ACC112 (cell line): ENCODE results near the gene RPL22.

ENCODE experiments used
- H2AFZ ChIP-seq: fragments of 200-600 bp; sonication (generic); one replicate; pipeline ENCODE4 v1.6.0; 2017; ENCODE audit warnings: antibody characterized with exemption, low read length; ENCODE audit not compliant: unreplicated experiment
- H3K27ac ChIP-seq: fragments of 200-600 bp; sonication (generic); 2 replicates; pipeline ENCODE4 v1.5.1; 2014; ENCODE audit warnings: low read depth, mild to moderate bottlenecking, antibody characterized with exemption, low read length, moderate library complexity
- H3K27me3 ChIP-seq: fragments of 200-600 bp; sonication (generic); 2 replicates; pipeline ENCODE4 v1.6.1; 2014; ENCODE audit warnings: mild to moderate bottlenecking, antibody characterized with exemption, low read length, moderate library complexity, mixed read lengths; ENCODE audit not compliant: insufficient read depth
- H3K36me3 ChIP-seq: fragments of 200-600 bp; sonication (generic); 2 replicates; pipeline ENCODE4 v1.6.1; 2016; ENCODE audit warnings: mild to moderate bottlenecking, antibody characterized with exemption, low read length, moderate library complexity, mixed read lengths; ENCODE audit not compliant: insufficient read depth
- H3K4me1 ChIP-seq: fragments of 200-600 bp; sonication (generic); one replicate; pipeline ENCODE4 v1.6.1; 2016; ENCODE audit warnings: low read length, mixed read lengths; ENCODE audit not compliant: insufficient read depth, unreplicated experiment, control insufficient read depth
- H3K4me3 ChIP-seq: fragments of 200-600 bp; sonication (generic); 2 replicates; pipeline ENCODE4 v1.5.1; 2014; ENCODE audit warnings: mild to moderate bottlenecking, low read depth, low read length
- H3K79me2 ChIP-seq: fragments of 200-600 bp; sonication (generic); one replicate; pipeline ENCODE4 v1.6.0; 2016; ENCODE audit warnings: low read length; ENCODE audit not compliant: control insufficient read depth, unreplicated experiment, insufficient read depth

The RPL22 gene

GRCh38 chr1:6209661-6210580, 10.5 kb upstream of the RPL22 start:
- H3K36me3 ChIP-seq: 0 out of 2 replicates have a peak, but pooled peaks cover 7% of the 10 kb centered on the region
- H2AFZ ChIP-seq: peak overlapping the region; percentile 35
- H3K27me3 ChIP-seq: no peaks in the 10 kb centered on the region
- H3K4me3 ChIP-seq: peak overlapping the region; percentile 83
- H3K27ac ChIP-seq: no peak overlapping the region
- H3K4me1 ChIP-seq: peaks cover 2% of the 10 kb centered on the region
- H3K79me2 ChIP-seq: no peaks in the 10 kb centered on the region

- no peak overlapping the region for H3K27ac ChIP-seq
- peak overlapping the region; percentile 83 for H3K4me3 ChIP-seq
- peaks cover 5% of the 10 kb centered on the region for H3K4me1 ChIP-seq
- H3K79me2 ChIP-seq: no peaks in the 10 kb centered on the region
- H2AFZ ChIP-seq: peak overlapping the region; percentile 35
- H3K27me3 ChIP-seq: no peaks in the 10 kb centered on the region
- 0 out of 2 replicates have a peak, but pooled peaks cover 7% of the 10 kb centered on the region for H3K36me3 ChIP-seq
Observed at GRCh38 chr1:6208723-6209660, 9.6 kb upstream of the RPL22 start.

DNA sequence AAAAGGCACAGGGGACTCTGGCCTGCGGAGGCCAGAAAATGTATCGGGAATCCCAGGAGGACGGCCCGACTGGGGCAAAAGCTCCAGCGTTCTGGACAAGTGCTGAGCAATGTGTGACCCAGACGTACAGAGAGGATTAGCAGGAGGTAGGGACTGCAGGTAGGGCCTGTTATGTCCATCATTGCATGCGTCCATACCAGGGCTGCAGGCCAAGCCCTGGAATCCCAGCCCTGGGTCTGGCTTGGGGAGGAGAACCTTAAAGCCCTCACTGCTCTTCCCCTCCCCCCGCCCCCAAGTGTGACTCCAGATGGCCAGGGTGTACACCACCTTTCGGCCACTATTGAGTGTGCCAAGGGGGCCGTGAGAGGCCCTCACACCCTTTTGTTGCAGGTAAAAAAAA, 8.5 kb upstream of the RPL22 start:
- H3K27ac ChIP-seq: no peak overlapping the region
- peak overlapping the region; percentile 83 for H3K4me3 ChIP-seq
- no peak overlapping the region for H2AFZ ChIP-seq
- H3K27me3 ChIP-seq: no peaks in the 10 kb centered on the region
- H3K4me1 ChIP-seq: peaks cover 5% of the 10 kb centered on the region
- 0 out of 2 replicates have a peak, but pooled peaks cover 7% of the 10 kb centered on the region for H3K36me3 ChIP-seq
- no peaks in the 10 kb centered on the region for H3K79me2 ChIP-seq

DNA sequence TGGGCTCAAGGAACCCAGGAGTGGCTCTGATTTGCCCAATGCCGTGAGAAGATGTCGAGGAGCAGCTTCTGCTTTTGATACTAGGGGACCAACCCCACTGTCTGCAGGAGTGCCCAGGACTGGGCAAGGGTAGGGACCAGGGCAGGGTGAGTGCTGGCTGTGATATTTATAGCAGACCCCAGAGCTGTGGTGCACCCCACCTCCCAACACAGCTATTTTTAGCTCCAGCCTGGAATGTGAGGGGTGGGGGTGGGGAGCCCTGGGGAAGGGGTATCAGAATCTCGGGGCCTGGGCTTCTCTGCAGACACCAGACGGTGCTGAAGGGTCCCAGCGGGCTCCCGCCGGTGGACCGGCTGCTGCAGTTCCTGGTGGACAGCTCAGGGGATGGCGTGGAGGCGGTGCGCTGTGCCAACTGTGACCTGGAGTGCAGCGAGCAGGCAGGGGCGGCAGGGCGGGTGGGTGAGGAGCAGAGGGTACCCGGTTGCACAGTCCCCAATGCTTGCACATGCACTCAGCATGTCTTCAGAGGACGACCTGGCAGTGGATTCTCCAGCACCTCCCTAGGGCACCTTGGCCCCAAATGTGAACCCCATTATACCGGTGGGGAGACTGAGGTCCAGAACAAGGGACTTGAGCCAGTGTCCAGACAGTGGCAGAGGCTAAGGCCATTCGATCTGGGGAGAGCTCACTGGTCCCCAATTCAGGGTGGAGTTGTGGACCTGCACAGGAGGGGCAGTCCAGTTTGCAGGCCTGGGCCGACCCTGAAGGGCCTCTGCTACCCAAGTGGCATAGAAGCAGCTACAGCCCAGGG, 7.9 kb upstream of the RPL22 start:
- H2AFZ ChIP-seq: no peak overlapping the region
- H3K27ac ChIP-seq: no peak overlapping the region
- no peaks in the 10 kb centered on the region for H3K79me2 ChIP-seq
- H3K4me3 ChIP-seq: peak overlapping the region; percentile 75
- peaks cover 5% of the 10 kb centered on the region for H3K4me1 ChIP-seq
- 0 out of 2 replicates have a peak, but pooled peaks cover under 1% of the 10 kb centered on the region for H3K36me3 ChIP-seq
- no peaks in the 10 kb centered on the region for H3K27me3 ChIP-seq

GRCh38 chr1:6206520-6206855, 7.1 kb upstream of the RPL22 start:
- H3K27ac ChIP-seq: no peak overlapping the region
- no peak overlapping the region for H2AFZ ChIP-seq
- peaks cover 5% of the 10 kb centered on the region for H3K4me1 ChIP-seq
- peak overlapping the region; percentile 75 for H3K4me3 ChIP-seq
- no peaks in the 10 kb centered on the region for H3K36me3 ChIP-seq
- H3K27me3 ChIP-seq: no peaks in the 10 kb centered on the region
- H3K79me2 ChIP-seq: no peaks in the 10 kb centered on the region

GRCh38 chr1:6205849-6206519, 6.6 kb upstream of the RPL22 start, which contains the start of gene RNF207:
TSS of gene RNF207 (plus strand) at chr1:6206119. CDS start at chr1:6206536, 417 bp downstream.
- H3K4me3 ChIP-seq: peak within 1 kb of the TSS; percentile 75
- no peaks in the 10 kb centered on the region for H3K79me2 ChIP-seq
- no peaks in the 10 kb centered on the region for H3K27me3 ChIP-seq
- peaks cover 5% of the 10 kb centered on the region for H3K4me1 ChIP-seq
- H3K36me3 ChIP-seq: no peaks in the 10 kb centered on the region
- peak within 1 kb of the TSS; percentile 46 for H3K27ac ChIP-seq
- peak within 1 kb of the TSS; percentile 80 for H2AFZ ChIP-seq

DNA sequence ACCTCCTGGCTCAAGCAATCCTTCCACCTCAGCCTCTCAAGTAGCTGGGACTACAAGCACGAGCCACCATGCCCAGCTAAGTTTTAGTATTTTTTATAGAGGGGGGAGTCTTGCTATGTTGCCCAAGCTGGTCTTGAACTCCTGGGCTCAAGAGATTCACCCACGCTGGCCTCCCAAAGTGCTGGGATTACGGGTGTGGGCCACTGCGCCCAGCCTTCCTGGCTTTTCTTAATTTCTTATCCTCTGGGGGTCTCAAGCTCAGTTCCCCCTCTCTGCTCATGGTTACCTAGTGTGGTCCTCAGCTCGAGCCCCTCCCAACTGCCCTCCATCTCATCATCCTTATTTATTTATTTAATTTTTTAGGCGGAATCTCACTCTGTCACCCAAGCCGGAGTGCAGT, 2.9 kb upstream of the RPL22 start:
- no peak overlapping the region for H3K4me3 ChIP-seq

DNA sequence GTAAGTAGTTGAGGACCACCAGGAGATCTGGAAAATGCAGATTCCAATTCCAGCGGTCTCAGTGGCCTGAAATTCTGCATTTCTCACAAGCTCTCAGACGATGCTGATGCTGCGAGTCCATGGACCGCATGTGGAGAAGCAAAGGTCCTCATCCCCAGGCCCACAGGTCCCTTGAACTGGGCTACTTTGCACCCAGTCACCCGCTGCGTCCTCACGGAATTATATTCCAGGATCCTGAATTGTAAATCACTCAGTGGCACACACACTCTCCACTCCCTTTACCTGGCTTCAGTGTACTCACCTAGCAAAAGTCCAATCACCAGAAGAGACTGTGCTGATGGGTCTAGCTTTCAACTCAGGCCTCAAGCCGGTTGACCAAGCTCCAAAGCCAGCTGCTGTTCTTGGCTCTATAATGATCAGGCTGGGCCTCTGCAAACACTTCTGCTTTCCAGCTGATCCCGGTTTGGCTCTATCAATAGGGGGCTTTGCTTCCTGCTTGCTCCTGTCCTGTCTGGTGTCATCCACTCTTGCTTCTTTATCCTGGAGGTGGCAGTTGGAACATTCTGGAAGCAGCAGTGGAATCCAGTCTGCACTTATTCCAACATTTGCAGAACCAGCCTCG, 904 bp upstream of the RPL22 start:
- peak overlapping the region; percentile 84 for H3K4me3 ChIP-seq
- H3K4me1 ChIP-seq: peaks cover 22% of the 10 kb centered on the region
- H3K27ac ChIP-seq: peak overlapping the region; percentile 74
- H3K36me3 ChIP-seq: peaks cover 12% of the 10 kb centered on the region
- H3K79me2 ChIP-seq: peaks cover 38% of the 10 kb centered on the region
- no peaks in the 10 kb centered on the region for H3K27me3 ChIP-seq
- peak overlapping the region; percentile 84 for H2AFZ ChIP-seq

More for the DNA sequence above, 2.9 kb upstream of the RPL22 start:
- Histone ChIP-seq H2AFZ (no peak overlapping the region), H3K4me1 (peaks cover 21% of the 10 kb centered on the region), H3K79me2 (peaks cover 24% of the 10 kb centered on the region), H3K36me3 (no peaks in the 10 kb centered on the region), H3K27me3 (no peaks in the 10 kb centered on the region), H3K27ac (no peak overlapping the region)

- peaks cover 18% of the 10 kb centered on the region for H3K4me1 ChIP-seq
- H3K27ac ChIP-seq: peak overlapping the region; percentile 48
- peaks cover 13% of the 10 kb centered on the region for H3K36me3 ChIP-seq
- peak overlapping the region; percentile 84 for H3K4me3 ChIP-seq
- no peak overlapping the region for H2AFZ ChIP-seq
- H3K27me3 ChIP-seq: no peaks in the 10 kb centered on the region
- H3K79me2 ChIP-seq: peaks cover 46% of the 10 kb centered on the region
Observed at GRCh38 chr1:6198646-6199297, 623 bp downstream of the RPL22 start.
